C1 segment of cervical spinal cord (tissue), 14 donors: ENCODE results near the gene RCE1.
"Not testable (repeated sequence)": the region's sequence is repeated elsewhere in the genome, so short reads cannot be mapped to it uniquely, and the experiment has no call there.

Source experiments
- DNase-seq, 14 donors: peaks; one replicate each; lab custom pipeline; 2025; lab: John Stamatoyannopoulos, UW

RCE1 gene

DNA sequence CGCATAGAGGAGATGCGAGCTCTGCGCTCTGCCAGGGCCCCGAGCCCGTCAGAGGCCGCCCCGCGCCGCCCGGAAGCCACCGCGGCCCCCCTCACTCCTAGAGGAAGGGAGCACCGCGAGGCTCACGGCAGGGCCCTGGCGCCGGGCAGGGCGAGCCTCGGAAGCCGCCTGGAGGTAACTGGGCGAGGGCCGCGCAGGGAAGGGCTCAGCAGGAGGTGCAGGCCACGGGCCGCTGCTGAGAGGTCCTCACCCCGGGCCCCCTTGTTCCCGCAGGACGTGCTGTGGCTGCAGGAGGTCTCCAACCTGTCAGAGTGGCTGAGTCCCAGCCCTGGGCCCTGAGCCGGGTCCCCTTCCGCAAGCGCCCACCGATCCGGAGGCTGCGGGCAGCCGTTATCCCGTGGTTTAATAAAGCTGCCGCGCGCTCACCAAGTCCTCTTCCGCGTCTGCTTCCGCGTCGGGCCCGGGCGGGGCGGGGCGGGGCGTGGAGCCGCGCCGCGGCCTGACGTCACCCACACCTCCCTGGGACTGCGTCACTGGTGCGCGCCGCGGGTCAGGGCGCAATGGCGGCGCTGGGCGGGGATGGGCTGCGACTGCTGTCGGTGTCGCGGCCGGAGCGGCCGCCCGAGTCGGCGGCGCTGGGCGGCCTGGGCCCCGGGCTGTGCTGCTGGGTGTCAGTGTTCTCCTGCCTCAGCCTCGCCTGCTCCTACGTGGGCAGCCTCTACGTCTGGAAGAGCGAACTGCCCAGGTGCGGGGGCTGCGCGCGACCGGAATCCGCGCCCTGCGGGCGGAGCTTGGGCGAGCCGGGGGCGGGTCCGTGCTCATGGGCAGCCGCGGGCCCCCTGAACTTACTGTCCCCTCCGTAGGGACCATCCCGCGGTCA is at the start of gene RCE1:
TSS of gene RCE1 (plus strand) at position 546 of the 880 bp plus-strand sequence. CDS start at position 561, 15 bp downstream.
- peak; percentile 44 to 92 (median 84) for DNase-seq

- not testable (repeated sequence) for DNase-seq
These were observed 43.4 kb upstream of the RCE1 start for GRCh38 chr11:66799815-66800214.

- no peak for DNase-seq
These were observed 42.4 kb upstream of the RCE1 start for GRCh38 chr11:66800720-66801428.

DNA sequence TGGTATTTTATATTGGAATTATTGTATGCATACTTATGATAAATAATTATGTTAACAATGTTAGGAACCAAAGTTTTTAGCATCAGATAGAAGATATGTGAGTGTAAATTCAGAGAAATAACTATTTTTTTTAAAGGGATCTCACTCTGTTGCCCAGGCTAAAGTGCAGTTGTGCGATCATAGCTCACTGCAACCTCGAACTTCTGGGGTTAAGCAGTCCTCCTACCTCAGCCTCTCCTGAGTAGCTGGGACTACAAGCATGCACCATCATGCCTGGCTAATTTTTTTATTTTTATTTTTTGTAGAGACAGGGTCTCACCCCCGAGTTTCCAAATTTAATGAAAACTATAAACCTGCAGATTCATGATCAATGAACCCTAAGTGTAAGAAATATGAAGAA is 33.6 kb upstream of the RCE1 start:
- DNase-seq = no peak

DNA sequence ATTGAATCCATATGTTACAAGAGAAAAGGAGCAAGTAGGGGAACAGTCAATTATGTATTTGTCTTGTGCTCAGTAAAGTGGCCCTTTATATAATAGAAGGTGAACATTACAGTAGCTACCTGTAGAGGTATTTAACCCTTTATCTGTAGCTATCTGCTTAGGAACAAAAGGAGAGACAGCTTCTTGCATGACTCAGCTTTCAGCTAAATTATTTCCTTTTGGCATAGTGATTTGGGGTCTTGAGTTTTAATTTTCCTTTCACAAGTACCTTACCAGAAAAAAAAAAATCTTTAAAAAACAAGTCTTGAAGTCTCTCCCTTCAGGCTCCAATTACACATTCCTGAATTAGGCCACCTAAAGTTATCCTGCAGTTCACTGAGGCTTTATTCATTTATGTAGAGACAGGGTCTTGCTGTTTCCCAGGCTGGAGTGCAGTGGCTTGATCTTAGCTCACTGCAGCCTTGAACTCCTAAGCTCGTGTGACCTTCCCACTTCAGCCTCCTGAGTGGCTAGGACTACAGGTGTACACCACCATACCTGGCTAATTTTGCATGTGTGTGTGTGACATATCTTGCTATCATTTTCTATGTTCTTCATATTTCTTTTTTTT is 32.6 kb upstream of the RCE1 start:
- no peak for DNase-seq

DNA sequence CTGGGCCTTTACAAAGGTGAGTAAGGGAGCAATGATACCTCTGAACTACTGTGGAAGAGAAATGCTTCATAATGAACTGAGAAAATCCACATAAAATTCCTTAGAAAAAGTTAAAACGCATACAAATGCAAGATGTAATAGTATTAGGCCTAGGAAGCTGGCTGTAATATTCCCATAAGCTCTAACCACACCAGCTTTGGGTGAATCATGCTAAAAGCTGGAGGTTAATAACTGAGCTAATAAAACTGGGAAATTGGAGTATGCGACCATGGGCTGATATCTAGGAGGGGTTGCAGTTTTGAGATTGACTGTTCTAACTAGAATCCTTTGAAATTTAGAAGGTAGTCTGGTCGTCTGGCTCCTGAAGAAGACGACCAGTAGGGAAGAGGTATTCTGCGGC is 28.6 kb upstream of the RCE1 start:
- no peak for DNase-seq

- DNase-seq = no peak
These were observed 27.6 kb upstream of the RCE1 start for GRCh38 chr11:66815646-66816045.

DNA sequence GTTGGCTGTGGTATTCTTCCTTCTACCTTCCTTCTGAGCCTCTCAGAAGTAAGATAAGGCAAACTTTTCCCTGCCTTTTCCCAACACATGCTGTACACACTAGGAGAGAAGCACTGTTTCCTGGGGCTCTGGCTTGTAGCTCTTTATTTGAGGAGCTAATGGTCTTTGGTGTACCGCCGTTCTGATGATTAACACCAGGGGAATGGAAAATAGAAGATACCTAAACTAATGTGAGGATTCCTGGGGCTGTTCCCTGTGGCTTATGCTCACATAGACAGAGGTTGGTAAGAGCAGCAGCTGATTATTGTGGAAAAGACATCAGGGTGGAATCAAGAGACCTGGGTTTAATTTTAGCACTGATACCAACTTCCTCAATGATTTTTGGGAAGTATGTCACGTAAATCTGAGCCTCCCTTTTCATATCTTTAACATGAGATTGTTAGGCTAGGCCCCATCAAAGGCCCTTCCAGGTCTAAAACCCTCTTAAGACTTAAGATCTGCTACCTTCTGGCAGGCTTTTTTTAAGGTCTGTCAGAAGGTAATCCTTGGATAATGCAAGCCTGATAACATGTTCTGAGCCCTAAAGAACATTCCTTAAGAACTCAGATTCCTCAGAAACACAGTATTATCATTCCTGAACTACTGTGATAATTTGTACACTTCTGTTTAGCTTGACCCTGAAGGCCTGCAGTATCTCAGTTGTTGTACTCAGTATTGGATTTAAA is 24.8 kb upstream of the RCE1 start:
- no peak for DNase-seq

DNA sequence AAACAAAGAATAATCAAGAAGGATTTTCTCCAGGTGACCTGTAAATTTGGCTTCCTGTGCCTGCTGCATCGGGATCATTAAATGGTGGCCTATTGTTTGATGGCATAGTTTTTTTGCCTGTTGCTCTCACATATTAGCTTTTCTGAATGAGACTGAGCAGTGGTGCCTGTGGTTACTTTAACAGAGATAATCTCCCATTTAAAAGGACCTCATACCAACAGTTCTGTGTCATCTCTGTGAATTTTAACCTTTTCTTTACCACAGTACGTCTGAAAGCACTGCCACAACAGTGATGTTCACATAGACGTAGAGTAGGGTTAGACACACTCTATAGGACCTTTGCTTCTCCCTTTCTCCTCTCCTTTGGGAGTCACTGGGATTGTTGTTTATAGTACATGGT is 22.9 kb upstream of the RCE1 start:
- DNase-seq = no peak

DNA sequence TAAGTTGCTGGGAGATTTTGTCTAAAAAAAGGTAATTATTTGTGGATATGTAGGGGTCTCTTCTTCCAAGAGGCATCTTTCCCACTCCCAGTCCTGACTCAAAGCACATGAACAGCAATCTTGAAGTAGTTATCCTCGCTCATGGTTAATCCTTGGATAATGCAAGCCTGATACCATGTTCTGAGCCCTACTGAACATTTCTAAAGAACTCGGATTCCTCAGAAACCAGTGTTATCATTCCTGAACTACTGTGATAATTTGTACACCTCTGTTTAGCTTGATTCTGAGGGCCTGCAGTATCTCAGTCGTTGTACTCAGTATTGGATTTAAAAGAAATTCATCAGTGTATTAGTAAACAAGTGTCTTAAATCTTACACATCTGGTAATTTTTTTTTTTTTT is 22.3 kb upstream of the RCE1 start:
- no peak for DNase-seq

- DNase-seq = no peak
These were observed 19.5 kb upstream of the RCE1 start for GRCh38 chr11:66823700-66824099.

DNA sequence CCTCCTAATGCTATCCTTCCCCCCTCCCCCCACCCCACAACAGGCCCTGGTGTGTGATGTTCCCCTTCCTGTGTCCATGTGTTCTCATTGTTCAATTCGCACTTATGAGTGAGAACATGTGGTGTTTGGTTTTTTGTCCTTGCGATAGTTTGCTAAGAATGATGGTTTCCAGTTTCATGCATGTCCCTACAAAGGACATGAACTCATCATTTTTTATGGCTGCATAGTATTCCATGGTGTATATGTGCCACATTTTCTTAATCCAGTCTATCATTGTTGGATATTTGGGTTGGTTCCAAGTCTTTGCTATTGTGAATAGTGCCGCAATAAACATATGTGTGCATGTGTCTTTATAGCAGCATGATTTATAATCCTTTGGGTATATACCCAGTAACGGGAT is 18.7 kb upstream of the RCE1 start:
- not testable (repeated sequence) for DNase-seq

DNA sequence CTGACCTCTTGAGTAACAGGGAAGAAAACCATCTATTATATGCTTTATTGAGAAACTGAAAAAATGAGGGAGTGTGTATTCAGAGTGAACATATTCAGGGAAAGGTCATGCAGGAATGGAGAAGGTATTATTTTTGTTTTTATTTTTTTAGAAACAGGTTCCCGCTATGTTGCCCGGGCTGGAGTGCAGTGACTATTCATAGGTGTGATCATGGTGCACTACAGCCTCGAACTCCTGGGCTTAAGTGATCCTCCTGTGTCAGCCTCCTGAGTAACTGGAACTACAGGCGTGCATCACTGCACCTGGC is 8.7 kb upstream of the RCE1 start:
- no peak for DNase-seq

DNA sequence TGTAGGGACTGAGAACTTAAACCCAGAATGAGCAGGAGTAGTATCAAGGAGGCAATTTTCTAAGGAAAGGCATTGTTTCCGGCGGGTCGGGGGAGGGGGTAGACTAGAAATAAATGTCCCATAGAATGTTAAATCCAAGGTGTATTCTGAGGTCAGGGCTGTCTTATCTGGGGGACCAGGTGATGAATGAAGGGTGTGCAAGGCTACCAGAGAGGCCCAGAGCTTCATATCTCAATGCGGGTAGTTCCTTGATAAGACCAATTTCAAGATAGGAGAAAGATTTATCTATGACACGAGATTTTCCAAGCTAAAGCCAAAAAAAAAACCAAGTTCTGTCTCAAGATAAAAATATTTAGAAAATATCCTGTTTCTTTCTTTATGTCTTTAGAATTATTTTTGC is 8.3 kb upstream of the RCE1 start:
- no peak for DNase-seq

- no peak for DNase-seq
These were observed 7.4 kb upstream of the RCE1 start for GRCh38 chr11:66835768-66836405.

DNA sequence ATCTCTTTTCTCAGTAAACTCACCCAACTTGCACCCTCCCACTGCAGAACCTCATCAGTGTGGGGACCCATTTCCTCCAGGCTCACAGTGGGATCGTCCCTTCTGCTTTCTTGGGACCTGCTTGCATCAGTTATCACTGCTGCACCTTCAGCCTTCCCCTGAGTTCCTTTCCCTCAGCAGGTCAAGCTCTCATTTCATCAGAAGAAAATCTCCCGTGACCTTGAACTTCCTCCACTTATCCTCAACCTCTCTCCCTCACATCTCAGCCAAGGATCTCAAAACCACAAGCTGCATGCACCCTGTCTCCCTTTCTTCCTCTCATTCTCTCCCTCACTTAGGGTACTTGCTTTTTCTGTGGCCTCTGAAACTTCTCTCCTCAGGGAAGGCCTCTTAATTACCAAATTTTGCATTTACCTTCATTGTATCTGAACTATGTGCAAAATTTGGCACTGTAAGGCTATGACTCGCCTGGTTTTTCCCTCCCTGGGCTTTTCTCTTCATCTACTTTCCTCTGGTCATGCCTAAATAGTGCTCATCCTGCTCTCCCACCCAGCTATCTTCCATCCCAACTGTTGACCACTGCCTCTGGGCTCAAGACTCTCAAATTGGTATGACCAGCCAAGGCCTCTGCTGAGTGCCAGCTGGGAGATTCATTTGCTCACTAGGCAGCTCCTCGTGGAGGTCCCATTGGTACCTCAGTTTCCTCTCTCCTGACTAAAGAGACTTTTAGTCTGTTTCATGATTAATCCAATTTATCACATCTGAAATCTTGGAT is 2.7 kb upstream of the RCE1 start:
- DNase-seq = no peak

- no peak for DNase-seq
These were observed 1.4 kb upstream of the RCE1 start for GRCh38 chr11:66841861-66842260.

DNA sequence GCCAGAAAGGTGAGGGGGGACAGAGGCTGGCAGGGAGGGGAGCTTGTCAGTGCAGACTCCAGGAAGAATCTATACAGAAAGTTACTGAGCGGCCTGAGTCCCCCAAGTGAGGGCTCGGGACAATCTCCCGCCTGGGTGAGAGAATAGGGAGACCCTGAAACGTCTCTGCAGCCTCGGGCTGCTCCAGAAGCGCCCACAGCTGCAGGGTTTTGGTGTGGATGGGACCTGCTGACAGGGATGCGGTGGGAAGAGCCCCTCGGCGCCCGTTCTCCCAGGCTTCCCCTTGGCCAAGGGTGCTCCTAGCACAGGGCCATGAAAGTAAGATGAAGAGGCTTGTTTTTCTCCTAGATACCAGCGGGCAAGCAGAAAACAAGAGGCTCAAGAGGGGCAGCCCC is 743 bp upstream of the RCE1 start:
- DNase-seq = no peak

DNA sequence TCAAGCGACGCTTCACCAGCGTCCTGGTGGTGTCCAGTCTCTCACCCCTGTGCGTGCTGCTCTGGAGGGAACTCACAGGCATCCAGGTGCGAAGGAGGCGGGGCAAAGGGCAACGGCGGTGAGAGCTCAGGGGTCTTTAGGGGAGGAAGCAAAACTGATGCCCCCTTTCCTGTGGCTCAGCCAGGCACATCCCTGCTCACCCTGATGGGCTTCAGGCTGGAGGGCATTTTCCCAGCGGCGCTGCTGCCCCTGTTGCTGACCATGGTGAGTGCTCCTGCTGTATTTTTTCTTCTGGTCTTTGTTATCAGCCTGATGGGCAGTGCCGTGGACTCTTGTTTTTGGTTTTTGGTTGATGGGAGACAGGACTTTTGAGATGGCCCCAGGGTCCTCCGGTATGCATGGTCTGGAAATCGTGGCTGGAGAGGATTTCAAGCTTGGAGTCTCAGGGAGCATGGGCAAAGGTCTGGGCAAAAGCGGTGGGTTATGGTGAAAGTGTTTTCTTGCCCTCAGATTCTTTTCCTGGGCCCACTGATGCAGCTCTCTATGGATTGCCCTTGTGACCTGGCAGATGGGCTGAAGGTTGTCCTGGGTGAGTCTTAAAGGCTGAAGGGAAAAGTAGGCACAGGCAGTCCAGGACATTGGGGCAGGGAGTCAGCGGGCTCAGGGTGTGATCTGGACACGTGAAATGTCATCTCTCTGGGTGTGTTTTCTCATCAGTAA is 695 bp downstream of the RCE1 start:
- DNase-seq = peak in 1 of 14 donors; percentile 40

DNA sequence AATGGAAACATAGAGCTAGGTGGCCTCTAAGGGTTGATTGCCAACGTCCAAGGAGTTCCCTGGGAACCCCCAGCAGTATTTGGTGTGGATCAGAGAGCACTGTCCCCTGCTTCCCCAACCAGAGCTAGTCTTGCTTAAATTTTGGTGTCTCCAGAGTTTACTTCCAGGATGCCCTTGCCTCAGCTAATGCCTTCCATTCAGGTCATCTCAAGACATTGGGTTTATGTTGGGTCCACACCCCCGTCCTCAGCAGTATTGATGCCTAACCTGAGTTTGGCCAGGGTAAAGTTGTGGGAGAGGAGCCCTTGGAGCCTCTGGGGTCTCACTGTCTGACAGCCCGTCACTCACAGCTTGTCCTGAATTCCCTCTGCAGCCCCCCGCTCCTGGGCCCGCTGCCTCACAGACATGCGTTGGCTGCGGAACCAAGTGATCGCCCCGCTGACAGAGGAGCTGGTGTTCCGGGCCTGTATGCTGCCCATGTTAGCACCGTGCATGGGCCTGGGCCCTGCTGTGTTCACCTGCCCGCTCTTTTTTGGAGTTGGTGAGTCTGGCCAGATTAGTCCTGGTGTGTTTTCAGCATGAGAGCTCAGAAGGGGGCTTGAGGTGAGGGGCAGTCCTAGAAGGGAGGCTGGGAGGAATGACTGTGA is 1.4 kb downstream of the RCE1 start:
- no peak for DNase-seq
